ENCODE data around the gene QRICH1. TPM values are rescaled to one million over a fixed set of nuclear protein-coding genes. Genes with fewer than 3 reads are reported as not detected.

Gene QRICH1
- total and polyA plus RNA-seq, 2 of the 13 experiments (the other 11 are each of a cell fraction or from before 2014, with no cell fraction given) = 52.6 to 102 TPM

- TF ChIP-seq ZNF432 (CRISPR knock-in tag; IDR thresholded peaks at IDR 0.05; ENCODE audit: borderline replicate concordance) = no peak
- no peak for TF ChIP-seq LBX2 (CRISPR knock-in tag; IDR thresholded peaks at IDR 0.05; ENCODE audit: borderline replicate concordance)
- no peak for TF ChIP-seq ZBTB1 (CRISPR knock-in tag; IDR thresholded peaks at IDR 0.05; ENCODE audit: borderline replicate concordance)
- no peak for TF ChIP-seq ZNF44 (CRISPR knock-in tag; IDR thresholded peaks at IDR 0.05)
- peak; percentile 52; the same call in 1 of the 2 replicates for TF ChIP-seq ZHX1 (CRISPR knock-in tag; IDR thresholded peaks at IDR 0.05; ENCODE audit: low read depth)
- TF ChIP-seq ZFP90 (CRISPR knock-in tag; IDR thresholded peaks at IDR 0.05; ENCODE audit: borderline replicate concordance) = no peak; the same call in 1 of the 2 replicates
- TF ChIP-seq MAFF (IDR thresholded peaks at IDR 0.05; ENCODE audit: low read depth, low read length) = no peak
- TF ChIP-seq JUN (CRISPR knock-in tag; IDR thresholded peaks at IDR 0.05) = no peak
- TF ChIP-seq ZNF75D (CRISPR knock-in tag; IDR thresholded peaks at IDR 0.05; ENCODE audit: borderline replicate concordance) = no peak
- TF ChIP-seq ZNF564 (CRISPR knock-in tag; IDR thresholded peaks at IDR 0.05) = 0 out of 2 replicates have a peak, but pooled peaks have one; percentile 54
- no peak for TF ChIP-seq HNRNPUL1 (IDR thresholded peaks at IDR 0.05; ENCODE audit: low read depth, low read length)
- no peak for TF ChIP-seq ZSCAN25 (CRISPR knock-in tag; IDR thresholded peaks at IDR 0.05)
- no peak for TF ChIP-seq ZNF10 (CRISPR knock-in tag; IDR thresholded peaks at IDR 0.05; ENCODE audit: borderline replicate concordance, low read depth)
- peak; percentile 46; the same call in 1 of the 2 replicates for TF ChIP-seq KDM4B (CRISPR knock-in tag; IDR thresholded peaks at IDR 0.05)
- no peak for TF ChIP-seq SMARCE1 (IDR thresholded peaks at IDR 0.05; ENCODE audit: borderline replicate concordance)
- 0 out of 2 replicates have a peak, but pooled peaks have one; percentile 48 for TF ChIP-seq TIGD3 (CRISPR knock-in tag; IDR thresholded peaks at IDR 0.05; ENCODE audit: borderline replicate concordance)
- peak; percentile 8; the same call in 1 of the 2 replicates for TF ChIP-seq TFAP4 (IDR thresholded peaks at IDR 0.05; ENCODE audit: borderline replicate concordance, low read depth)
- TF ChIP-seq ARID5B (CRISPR knock-in tag; IDR thresholded peaks at IDR 0.05) = peak; percentile 74
These were observed 26.7 kb upstream of the QRICH1 start, which contains the start of gene USP19 (continued) for GRCh38 chr3:49120438-49121131.

Measured in HepG2 (cell line).